Activated CD4-positive, alpha-beta T cell treated with anti-CD3 and anti-CD28 coated beads for 48 hours (primary cell): ENCODE measurements around the gene MARF1.
"Not testable (repeated sequence)": the region's sequence is repeated elsewhere in the genome, so short reads cannot be mapped to it uniquely, and the experiment has no call there.

Experiments used
- DNase-seq: peaks from one replicate; pipeline ENCODE4 v3.0.0-alpha.2; 2020

MARF1 gene

DNA sequence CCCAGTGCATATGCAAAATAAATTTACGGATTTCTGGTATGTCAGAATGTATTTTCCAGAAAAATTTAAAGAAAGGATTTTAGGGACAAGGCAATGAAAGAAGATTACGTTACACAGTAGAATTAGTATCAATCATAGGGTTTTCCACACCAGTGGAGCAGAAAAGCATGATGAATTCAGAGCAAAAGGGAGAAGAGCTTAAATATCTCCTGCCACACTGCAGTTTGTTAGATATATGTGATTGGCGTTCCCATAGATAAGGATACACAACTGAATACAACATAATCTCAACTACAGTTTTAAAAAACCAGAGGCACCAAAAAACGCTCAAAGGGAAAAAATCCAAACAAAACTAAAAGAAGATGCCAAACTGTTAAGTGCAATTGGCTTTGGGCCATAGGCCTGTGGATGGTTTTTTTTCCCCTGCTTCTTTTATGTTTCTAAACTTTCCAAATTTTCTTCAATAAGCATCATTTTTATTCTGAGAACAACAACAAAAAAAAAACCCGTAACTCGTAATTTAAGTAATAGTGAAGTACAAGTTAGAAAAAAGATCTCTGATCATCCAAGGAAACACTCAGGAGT, 22.3 kb downstream of the MARF1 start:
- DNase-seq: no peak

DNA sequence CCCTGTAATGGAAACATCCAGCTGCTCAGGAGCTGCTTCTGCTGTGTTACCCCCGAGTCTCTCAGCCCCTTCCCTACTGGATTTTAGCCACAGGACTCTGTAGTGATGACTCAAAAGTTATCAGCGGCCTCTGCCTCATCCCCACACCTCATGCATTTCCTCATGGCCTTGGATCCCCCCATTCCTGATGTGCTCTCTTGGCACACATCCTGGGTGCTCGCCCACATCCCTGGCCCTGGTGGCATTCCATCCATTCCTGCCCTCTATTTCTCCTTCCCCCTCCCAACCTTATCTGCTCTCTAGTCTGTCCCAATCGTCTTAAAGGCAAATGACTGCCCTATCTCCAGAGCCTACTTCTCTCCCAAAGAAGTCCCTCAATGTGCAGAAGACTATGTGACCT, 24.6 kb downstream of the MARF1 start:
- no peak for DNase-seq

DNA sequence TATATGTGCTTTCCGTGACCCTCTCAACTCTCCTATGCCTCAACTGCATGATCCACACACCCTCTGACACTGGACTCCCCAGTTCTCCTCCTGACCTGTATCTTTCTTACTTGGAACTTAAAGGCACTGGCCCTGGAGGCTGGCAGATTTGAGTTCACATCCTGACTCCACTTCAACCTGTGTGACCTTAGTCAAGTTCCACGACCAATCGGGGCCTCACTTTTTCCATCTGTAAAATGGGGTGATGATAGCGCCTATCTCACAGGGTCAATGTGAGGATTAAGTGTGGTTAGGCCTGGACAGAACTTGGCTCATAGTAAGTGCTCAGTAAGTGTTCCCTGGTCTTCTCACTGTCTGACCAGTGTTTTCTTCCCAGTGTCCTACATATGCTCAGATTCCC, 25.1 kb downstream of the MARF1 start:
- no peak for DNase-seq

DNA sequence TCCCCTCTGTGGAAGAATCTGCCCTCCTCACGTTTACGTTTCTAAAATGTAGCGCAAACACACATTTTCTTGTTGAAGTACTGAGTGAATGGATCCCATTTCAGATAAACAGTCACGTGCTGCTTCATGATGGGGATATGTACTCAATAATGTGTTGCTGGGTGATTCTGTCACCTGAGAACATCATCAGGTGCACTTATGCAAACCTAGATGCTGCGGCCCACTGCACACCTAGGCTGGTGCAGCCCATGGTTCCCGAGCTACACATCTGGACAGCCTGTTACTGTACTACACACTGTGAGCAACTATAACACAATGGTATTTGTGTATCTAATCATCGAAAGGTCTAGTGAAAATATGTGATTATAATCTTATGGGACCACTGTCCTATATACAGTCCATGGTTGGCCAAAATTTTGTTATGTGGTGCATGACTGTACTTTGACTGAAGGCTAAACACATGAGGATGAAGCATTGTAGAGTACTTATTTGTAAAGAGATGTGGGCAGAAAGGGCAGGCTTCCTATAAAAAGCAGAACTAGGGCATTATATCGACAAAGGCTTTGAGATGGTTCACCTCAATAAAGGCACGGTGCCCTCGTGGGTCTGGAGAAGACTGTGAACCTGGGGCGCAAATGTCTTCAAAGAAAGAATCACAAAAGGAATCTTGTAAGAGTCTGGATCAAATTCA, 26.3 kb downstream of the MARF1 start:
- DNase-seq: no peak

DNA sequence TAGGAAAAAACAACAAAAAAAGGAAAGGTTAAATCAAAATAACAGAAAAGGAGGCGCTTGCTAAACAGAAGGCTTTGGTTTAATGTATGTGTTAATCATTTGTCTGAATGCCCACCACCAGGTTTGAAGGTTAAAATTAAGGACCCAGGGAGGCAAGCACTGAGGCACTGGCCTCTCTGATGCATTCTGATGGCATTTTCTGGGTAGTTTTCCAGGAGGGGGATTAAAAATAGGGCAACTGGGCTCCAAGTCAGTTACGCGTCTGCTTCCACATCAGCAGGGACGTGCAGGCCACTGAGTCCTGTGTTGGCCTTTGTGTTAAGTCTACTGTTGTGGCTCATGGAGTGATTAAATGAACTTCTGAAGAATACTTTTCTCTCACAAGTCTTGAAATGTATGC, 26.9 kb downstream of the MARF1 start:
- DNase-seq: no peak

DNA sequence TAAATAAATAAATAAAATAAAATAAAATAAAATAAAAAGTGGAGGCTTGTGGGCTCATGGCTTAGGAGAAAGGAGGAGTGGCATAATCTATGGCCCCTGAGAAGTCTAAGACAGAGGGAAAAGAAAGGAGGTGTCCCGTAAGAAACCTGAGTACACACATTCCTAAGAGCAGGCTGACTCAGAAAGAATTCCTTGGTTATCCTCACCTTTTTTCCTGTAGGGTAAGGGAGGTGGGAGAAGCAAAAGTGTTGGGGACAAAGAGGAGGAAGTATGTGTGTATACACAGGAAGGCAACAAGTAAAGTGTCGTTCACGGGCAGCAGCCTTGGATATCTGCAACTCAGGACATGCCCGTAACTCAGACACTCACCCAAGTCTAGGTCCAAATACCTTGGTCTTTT, 29.3 kb downstream of the MARF1 start:
- DNase-seq: no peak

DNA sequence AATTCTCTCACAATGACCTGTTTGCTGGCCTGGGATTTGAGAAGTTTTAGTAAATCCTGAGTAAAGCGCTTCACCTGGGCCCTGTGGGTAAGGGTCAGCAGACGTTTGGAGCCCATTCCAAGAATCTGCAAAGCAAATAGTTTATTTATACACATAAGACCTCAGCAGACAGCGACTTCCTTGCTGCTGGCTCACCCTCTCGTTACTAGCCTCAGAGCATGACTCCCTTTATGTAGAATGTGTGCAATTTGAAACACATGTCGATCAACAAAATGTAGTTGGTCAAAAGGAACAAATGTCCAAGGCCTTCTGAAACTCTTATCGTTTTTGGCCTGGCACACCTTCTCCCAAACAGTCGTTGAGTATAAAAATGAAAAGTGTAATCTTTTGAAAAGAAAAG, 31.3 kb downstream of the MARF1 start:
- no peak for DNase-seq

DNA sequence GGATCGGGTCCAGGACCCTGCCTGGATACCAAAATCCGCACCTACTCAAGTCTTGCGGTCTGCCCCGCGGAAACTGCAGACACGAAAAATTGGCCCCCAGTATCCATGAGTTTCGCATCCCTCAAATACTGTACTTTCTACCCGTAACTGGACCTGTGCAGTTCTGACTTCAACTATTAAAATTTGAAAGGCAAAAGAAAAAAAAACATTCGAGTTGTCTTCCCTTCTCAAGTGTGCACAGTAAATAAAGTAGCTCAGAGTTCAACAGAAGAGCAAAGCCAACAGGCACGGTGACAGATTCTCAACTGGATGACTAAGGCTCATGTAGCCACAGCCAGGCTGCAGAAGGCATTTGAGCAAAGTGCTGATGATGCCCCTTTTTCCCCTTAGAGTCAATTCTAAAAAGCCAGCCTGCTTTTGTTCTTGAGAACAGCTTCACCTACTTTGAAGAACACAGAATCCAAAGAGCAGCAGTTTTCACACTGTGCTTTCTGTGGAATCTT, 32.5 kb downstream of the MARF1 start:
- peak; percentile 54 for DNase-seq

DNA sequence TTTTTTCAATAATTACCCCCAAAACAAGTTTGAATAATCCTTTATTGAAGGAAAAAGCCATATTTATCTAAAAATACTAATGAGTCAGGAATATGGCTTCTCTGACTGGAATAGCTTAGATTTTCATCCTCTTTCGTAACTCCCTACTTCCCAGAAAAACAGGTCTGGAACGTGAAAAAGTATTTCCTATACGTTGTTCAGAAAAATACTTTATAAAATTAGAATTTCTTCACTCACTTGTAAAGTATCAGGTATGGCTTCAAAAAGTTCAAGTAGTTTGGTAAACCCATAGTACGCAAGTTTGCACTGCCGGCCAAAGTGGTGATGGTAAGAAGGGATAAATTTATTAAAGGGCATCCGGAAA, 33.7 kb downstream of the MARF1 start:
- DNase-seq: no peak

DNA sequence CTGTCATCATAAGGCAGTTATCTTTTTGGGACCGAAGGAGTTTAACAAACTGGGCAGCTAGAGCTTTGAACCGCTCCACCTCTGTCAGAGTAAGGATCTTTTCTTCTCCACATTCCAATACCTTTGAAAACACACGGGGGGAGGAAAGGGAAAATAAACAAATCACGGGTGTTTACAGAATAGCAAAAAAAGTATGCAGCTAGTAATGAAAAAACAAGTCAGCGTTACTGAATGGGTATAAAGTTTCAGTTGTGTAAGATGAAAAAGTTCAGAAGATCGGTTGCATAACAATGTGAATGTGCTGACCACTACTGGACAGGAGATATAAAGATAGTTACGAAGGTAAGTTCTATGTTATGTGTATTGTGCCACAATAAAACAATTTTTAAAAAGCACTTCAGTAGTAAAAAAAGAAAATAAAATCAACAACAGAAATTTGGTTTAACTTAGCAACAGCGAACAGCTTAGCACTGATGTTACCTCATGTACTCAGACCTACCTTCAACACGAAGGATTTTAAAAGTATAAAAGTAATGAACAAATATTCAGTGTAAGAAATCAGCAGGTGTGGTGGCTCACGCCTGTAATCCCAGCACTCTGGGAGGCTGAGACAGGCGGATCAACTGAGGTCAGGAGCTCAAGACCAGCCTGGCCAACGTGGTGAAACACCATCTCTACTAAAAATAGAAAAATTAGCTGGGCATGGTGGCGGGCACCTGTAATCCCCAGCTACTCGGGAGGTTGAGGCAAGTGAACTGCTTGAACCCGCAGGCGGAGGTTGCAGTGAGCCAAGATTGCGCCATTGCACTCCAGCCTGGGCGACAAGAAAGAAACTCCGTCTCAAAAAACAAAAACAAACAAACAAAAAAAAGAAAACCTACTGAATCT, 34.3 kb downstream of the MARF1 start:
- no peak for DNase-seq

DNA sequence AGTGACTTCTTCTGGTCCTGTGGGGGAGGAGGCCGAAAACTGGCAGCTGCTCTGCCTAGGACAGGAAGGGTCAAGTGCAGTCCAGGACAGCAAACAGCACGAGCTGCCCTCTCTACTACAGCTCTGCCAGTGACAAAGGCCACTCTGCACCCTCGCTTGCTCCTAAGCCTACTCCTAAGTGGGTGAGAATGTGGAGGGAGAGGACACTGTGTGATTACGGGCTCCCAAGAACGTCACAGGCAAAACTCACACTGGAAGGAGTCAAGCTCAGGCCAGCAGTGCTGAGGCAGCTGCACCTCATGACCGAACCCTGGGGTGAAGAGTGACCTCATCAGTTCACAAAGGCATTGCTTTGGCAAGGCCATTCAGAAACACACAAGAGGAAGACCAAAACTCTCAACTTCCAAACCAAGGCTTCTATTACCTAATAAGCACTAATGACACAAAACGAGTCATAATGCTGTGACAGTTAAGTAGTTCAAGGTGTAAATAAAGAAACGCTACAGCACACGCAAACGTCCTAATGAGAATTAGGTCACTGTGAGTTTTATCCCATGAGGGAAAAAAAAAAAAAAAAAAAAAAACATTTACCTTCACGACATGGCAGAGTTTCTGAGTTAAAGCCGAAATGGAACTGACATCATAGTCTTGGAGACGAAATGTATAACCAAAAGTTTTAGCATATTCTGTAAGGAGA, 35.1 kb downstream of the MARF1 start:
- DNase-seq: no peak

DNA sequence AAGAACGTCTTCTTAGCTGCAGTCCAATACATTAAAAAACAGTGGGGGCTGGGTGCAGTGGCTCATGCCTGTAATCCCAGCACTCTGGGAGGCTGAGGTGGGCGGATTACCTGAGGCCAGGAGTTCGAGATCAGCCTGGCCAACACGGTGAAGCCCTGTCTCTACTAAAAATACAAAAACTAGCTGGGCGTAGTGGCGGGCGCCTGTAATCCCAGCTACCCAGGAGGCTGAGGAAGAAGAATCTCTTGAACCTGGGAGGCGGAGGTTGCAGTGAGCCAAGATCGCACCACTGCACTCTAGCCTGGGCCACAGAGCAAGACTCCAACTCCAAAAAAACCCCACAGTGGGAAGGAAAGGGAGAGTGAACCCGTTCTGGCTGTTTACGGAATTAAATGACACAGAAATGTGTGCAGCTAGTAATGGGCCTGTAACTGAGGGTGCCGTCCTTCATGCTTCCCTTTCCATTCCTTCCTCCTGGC, 35.7 kb downstream of the MARF1 start:
- DNase-seq: not testable (repeated sequence)

DNA sequence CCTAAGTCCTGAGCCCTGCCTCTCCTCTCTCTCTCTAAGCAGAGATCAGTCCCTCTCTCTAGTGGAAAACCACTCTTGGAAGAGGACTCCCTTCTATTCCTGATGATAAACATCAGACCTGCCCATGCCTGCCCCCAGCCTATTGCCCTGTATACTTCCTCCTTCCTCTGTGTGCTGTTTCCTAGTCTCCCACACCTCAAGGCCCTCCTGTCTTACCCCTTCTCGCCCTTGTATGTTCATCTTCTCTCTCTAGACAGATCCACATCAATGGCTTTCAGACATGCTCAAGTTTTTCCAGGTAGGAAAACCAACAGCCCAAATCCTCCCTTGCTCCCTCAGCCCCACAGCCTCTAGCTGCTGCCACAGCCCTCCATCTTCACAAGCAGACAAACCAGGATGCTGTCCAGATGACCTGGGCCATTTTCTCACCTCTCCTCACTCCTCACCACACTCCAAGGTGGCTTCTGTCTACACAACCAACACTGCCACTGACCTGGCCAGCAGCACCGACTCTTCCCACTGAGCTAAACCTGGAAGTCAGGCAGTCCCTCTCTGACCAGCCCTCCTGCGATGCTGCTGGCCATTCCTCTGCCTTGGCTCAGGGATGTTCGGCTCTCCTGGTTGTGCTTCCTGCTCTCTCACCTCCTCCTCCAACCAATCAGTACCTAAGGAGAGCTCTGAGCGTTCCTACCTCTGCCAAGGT, 36.3 kb downstream of the MARF1 start:
- no peak for DNase-seq

DNA sequence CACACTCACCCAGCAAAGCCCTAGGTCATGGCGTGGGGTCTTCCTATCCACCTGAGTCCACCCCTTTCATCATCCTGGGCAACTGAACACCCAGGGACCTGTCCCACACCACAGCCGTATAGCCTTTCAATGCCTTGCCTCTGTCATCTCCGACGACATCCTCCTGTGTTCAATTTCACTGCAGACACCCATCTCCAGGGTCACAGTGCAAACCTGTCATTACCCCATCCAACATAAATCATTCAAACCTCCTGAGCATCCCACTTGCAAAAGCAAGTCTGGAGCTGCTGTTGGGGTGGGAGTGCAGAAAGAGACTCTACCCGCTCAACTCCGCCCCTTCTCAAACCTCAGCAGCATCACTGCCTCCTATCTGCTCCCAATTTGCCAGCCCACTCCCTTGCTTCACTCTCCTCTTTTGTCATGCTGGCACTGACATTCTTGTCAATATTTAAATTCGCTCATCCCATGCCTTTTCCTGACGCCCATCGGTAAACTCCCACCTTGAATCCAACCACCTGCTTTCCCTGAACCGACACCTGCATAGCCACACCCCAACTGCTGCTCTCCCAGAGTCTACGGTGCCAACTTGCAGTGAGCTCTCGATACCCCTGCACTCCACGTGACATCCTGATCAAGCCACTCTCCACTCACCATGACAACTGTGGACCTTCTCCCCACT, 37.0 kb downstream of the MARF1 start:
- DNase-seq: no peak

DNA sequence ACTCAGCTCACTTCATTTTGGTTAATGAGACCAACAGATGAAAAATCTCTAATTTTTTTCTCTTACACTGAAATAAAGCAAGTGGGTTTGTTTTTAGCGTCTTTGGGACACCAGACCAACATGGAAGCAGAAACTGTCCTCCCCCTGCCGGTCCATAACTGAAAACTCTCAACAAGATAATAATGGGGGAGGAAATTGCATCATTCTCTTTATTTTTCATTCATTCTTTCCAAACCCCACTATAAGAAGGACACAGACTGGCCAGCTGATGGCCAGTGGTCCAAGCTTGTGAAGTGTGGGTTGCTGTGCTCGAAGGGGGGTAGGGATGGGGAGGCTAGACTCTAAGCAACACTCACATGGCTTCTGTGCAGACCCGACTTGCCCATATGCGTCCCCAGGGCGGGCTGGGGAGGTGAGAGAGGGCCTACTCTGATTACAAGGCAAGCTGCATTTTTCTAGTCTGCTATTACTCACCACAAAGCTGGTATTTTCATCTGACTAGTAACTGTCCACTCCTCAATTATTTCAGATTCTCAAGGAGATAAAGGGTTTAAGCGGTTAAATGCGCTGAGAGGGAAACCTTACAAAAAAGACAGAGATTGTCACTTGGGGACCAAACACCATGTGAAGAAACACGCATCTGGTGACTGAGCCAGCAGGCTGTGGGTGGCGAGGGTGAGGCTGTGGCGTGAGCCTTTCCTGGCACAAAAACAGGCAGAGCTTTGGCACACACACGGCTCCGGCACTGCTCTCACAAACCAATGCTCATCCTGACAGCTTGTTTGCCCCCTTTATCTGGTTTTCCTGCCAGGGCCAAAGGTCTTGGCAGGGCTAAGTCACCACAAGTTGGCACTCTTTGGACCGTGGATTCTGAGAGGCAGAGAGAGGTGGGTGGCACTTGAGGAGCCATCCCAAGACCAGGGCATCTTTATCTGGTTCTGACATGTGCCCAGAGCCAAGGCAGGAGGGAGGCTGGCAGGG, 38.2 kb downstream of the MARF1 start:
- DNase-seq: no peak

DNA sequence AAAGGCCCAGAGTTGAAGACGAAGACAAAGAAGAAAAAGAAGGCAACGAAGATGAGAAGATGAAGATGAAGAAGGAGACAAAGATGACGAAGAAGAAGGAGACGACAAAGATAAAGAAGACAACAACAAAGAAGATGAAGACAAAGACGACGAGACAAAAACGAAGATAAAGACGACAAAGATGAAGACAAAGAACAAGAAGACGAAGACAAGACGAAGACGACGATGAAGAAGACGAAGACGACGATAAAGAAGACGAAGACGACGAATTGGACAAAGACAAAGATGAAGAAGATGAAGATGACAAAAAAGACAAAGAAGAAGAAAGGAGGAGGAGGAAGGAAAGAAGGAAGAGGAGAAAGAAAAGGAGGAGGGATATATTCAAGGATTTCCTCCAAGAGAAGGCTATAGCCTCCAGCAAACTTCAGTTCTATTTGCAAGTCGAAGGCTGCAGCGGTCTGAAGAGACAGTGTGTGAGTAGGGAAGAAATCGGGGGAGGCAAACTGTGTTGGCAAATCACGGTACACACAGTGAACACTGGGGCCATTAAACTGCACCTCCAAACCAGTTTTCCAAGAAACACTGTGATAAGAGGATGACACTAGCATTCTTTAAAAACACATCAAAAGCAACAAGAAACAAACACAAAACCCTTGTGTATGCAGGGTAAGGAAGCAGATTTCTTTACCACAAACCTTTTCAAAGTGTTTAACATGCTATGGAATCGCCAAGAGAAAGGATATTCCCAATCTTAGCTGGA, 40.5 kb downstream of the MARF1 start:
- no peak for DNase-seq

DNA sequence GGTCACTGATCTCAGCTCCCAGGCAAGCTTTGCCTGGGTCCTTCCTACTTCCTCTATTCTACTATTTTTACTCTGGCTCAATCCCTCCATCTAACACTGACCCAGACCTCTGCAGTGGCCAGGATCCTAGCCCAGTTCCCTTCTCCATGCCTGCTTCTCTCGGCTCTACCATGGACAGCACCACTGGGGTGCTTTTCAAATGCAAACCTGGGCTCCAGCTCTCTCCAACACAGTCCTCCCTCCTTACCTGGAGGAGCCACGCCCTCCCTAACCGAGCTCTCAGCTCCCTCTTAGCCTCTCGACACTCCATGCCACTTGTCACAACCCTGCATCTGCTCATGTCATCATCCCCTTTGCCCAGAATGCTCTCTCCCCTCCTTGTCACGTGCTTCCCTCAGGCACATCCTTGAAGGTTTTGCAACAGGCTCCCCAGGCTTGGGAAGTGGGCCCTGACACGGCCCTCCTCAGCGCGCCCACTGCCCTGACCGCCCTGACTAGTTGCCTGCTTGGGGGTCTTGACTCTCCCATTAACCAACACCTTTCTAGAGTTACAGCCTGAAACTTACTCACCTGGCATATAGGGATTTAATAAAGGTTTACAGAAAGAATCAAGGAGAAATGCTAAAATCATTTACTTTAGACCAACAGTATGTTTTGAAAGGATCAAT, 41.6 kb downstream of the MARF1 start:
- no peak for DNase-seq

DNA sequence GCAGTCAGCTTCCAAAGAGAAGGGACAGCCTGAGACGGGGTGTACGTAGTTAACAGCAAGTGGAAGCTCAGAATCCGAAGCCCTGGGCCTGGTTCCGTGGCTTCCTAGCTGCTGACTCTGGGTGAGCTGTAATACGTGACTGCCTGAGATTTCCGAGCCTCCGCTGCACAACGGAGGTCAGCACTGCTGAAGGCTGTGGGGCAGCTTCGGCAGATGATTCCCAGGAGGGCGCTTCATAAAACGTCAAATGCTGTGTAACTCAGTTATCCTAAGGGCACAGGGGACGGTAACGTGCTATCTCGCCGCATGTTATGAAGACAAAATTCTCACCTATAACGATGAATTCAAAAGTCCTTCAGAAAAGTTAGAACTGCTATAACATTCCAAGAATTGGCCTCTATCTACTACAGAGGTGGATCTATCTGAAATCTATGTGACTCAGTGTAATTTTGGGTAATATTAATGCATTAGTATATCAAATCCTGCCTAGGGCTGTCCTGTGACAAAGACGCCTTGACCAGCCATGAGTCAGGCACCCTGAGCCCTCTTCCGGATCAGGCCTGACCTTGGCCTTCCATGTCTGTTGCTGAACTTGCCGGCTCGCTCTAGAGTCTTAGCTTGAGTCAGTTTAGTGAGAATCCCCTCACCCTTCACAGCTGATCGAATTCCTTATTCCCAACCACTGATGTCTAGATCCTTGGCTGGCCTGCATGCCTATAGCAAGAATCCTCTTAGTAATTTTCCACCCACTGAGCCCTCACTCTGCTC, 43.5 kb downstream of the MARF1 start:
- no peak for DNase-seq
